H9 (cell line): Measurements from ENCODE around the gene S1PR4. TPM values are rescaled to one million over a fixed set of nuclear protein-coding genes. Genes with fewer than 3 reads are reported as not detected.

Experiments used
- DNase-seq: peaks from one replicate; pipeline ENCODE4 v3.0.0-alpha.2; 2017
- H2AFZ ChIP-seq: one replicate; pipeline ENCODE4 v1.6.1; 2013; ENCODE audit warnings: mild to moderate bottlenecking, low read length, control low read depth, moderate library complexity
- H2AK5ac ChIP-seq: 2 replicates; pipeline ENCODE4 v1.6.1; 2013; ENCODE audit warnings: low read length, control low read depth, mixed read lengths; ENCODE audit not compliant: insufficient read length
- H2BK120ac ChIP-seq: one replicate; pipeline ENCODE4 v1.6.1; 2013; ENCODE audit warnings: low read depth, mild to moderate bottlenecking, low read length, control low read depth, inconsistent platforms; ENCODE audit not compliant: poor library complexity, severe bottlenecking
- H2BK12ac ChIP-seq: 2 replicates; pipeline ENCODE4 v1.6.1; 2013; ENCODE audit warnings: low read length, control low read depth, mixed read lengths, low read depth; ENCODE audit not compliant: insufficient read length
- H2BK15ac ChIP-seq: 2 replicates; pipeline ENCODE4 v1.6.1; 2013; ENCODE audit warnings: low read depth, low read length, control low read depth
- H2BK20ac ChIP-seq: one replicate; pipeline ENCODE4 v1.6.1; 2013; ENCODE audit warnings: low read depth, mild to moderate bottlenecking, low read length, control low read depth, inconsistent platforms; ENCODE audit not compliant: poor library complexity, severe bottlenecking
- H2BK5ac ChIP-seq: 2 replicates; pipeline ENCODE4 v1.6.1; 2013; ENCODE audit warnings: low read length, control low read depth, mixed read lengths; ENCODE audit not compliant: insufficient read length
- H3K14ac ChIP-seq: 2 replicates; pipeline ENCODE4 v1.6.1; 2013; ENCODE audit warnings: low read length, control low read depth; ENCODE audit not compliant: insufficient read depth
- H3K18ac ChIP-seq: 2 replicates; pipeline ENCODE4 v1.6.1; 2013; ENCODE audit warnings: low read depth, mild to moderate bottlenecking, mixed read lengths, low read length, control low read depth; ENCODE audit not compliant: insufficient read length
- H3K23ac ChIP-seq: 2 replicates; pipeline ENCODE4 v1.6.1; 2013; ENCODE audit warnings: low read length, control low read depth, mixed read lengths, low read depth; ENCODE audit not compliant: insufficient read length
- H3K23me2 ChIP-seq: 2 replicates; pipeline ENCODE4 v1.6.1; 2013; ENCODE audit warnings: low read depth, mild to moderate bottlenecking, mixed read lengths, low read length, control low read depth; ENCODE audit not compliant: insufficient read length, poor library complexity, severe bottlenecking
- H3K27ac ChIP-seq: 2 replicates; pipeline ENCODE4 v1.5.1; 2013; ENCODE audit warnings: low read length, control low read depth, mixed read lengths, low read depth; ENCODE audit not compliant: insufficient read length
- H3K27me3 ChIP-seq: 2 replicates; pipeline ENCODE4 v1.6.1; 2013; ENCODE audit warnings: low read length, control low read depth, inconsistent platforms; ENCODE audit not compliant: insufficient read depth
- H3K4ac ChIP-seq: 2 replicates; pipeline ENCODE4 v1.6.1; 2013; ENCODE audit warnings: low read depth, mild to moderate bottlenecking, control low read depth, inconsistent platforms, low read length, moderate library complexity
- H3K4me1 ChIP-seq: 2 replicates; pipeline ENCODE4 v1.6.1; 2013; ENCODE audit warnings: low read length, control low read depth, inconsistent platforms; ENCODE audit not compliant: insufficient read depth
- H3K4me2 ChIP-seq: 2 replicates; pipeline ENCODE4 v1.6.1; 2013; ENCODE audit warnings: low read length, control low read depth, mixed read lengths; ENCODE audit not compliant: insufficient read length, insufficient read depth
- H3K56ac ChIP-seq: 2 replicates; pipeline ENCODE4 v1.6.1; 2013; ENCODE audit warnings: low read depth, mild to moderate bottlenecking, mixed read lengths, low read length, control low read depth; ENCODE audit not compliant: insufficient read length
- H3K79me1 ChIP-seq: 2 replicates; pipeline ENCODE4 v1.6.1; 2013; ENCODE audit warnings: low read depth, mild to moderate bottlenecking, moderate library complexity, low read length, control low read depth, inconsistent platforms; ENCODE audit not compliant: insufficient read depth, poor library complexity, severe bottlenecking
- H3K79me2 ChIP-seq: 2 replicates; pipeline ENCODE4 v1.6.1; 2013; ENCODE audit warnings: low read length, control low read depth, inconsistent platforms; ENCODE audit not compliant: insufficient read depth
- H3K9ac ChIP-seq: 2 replicates; pipeline ENCODE4 v1.6.1; 2013; ENCODE audit warnings: low read length, control low read depth, mixed read lengths; ENCODE audit not compliant: insufficient read length; ENCODE audit errors: extremely low read depth
- H3K9me3 ChIP-seq: one replicate; pipeline ENCODE4 v1.6.1; 2013; ENCODE audit warnings: low read depth, low read length, inconsistent platforms; ENCODE audit not compliant: control insufficient read depth
- H3T11ph ChIP-seq: one replicate; pipeline ENCODE4 v1.6.1; 2013; ENCODE audit warnings: mild to moderate bottlenecking, low read length, control low read depth, inconsistent platforms
- H4K20me1 ChIP-seq: one replicate; pipeline ENCODE4 v1.6.1; 2013; ENCODE audit not compliant: control insufficient read depth, insufficient read length, insufficient read depth
- H4K5ac ChIP-seq: 2 replicates; pipeline ENCODE4 v1.6.1; 2013; ENCODE audit warnings: low read depth, mild to moderate bottlenecking, mixed read lengths, low read length, control low read depth; ENCODE audit not compliant: insufficient read length
- H4K8ac ChIP-seq: replicated peaks from 2 replicates; pipeline ENCODE4 v1.6.1; 2013; ENCODE audit warnings: low read length, control low read depth, mixed read lengths, low read depth; ENCODE audit not compliant: insufficient read length
- H4K91ac ChIP-seq: 2 replicates; pipeline ENCODE4 v1.6.1; 2013; ENCODE audit warnings: low read depth, mild to moderate bottlenecking, moderate library complexity, mixed read lengths, low read length, control low read depth; ENCODE audit not compliant: insufficient read length
- H3K27ac Mint-ChIP-seq, 3 experiments: 2 replicates in 2 of 3; 3 replicates in 1 of 3; pipeline ENCODE4 v1.8.0; 2020 to 2021; ENCODE audit warnings: mixed read lengths in 3 of 3, mild to moderate bottlenecking in 1 of 3, moderate library complexity in 1 of 3
- H3K27me3 Mint-ChIP-seq: 2 replicates; pipeline ENCODE4 v1.8.0; 2021; ENCODE audit warnings: low read depth, mild to moderate bottlenecking, moderate library complexity, mixed read lengths
- H3K36me3 Mint-ChIP-seq, 3 experiments: 2 replicates in 2 of 3; 3 replicates in 1 of 3; pipeline ENCODE4 v1.8.0; 2020 to 2021; ENCODE audit warnings: low read depth in 3 of 3, mixed read lengths in 3 of 3; ENCODE audit not compliant: insufficient read depth in 1 of 3
- H3K4me1 Mint-ChIP-seq, 2 experiments: 2 replicates each; pipeline ENCODE4 v1.8.0; 2020; ENCODE audit warnings: mixed read lengths in 2 of 2
- H3K4me3 Mint-ChIP-seq, 2 experiments: 2 replicates in 1 of 2; 3 replicates in 1 of 2; pipeline ENCODE4 v1.8.0; 2020 to 2021; ENCODE audit warnings: mild to moderate bottlenecking in 2 of 2, mixed read lengths in 2 of 2, moderate library complexity in 1 of 2
- H3K9me3 Mint-ChIP-seq, 2 experiments: 2 replicates in 1 of 2; 3 replicates in 1 of 2; pipeline ENCODE4 v1.8.0; 2020; ENCODE audit warnings: mild to moderate bottlenecking in 2 of 2, mixed read lengths in 2 of 2, moderate library complexity in 1 of 2
- CTCF ChIP-seq: fragments of 200-600 bp; sonication (generic); conservative IDR thresholded peaks from 3 replicates; pipeline ENCODE4 v1.8.0; 2021; ENCODE audit warnings: antibody characterized with exemption, mild to moderate bottlenecking
- WGBS: extraction: QIAGEN DNeasy Blood & Tissue Kit; methylation state at CpG from one replicate; pipeline ENCODE4 v1.1.7; 2013; ENCODE audit warnings: missing lambda C conversion rate, low lambda C conversion rate, mixed read lengths; ENCODE audit not compliant: insufficient read length; ENCODE audit errors: extremely low coverage; 5-methylcytosine and 5-hydroxymethylcytosine counted together
- total RNA-seq: library from RNA; stranded (reverse); gene quantifications from 2 replicates; pipeline ENCODE4 v1.2.1, GENCODE V29; 2021

S1PR4 gene
- total RNA-seq, 1 experiment from 2014 or later, result not detected

- Histone ChIP-seq H2AFZ (no peak overlapping the region), H4K20me1 (no peaks in the 10 kb centered on the region), H3K23ac (no peak overlapping the region), H3K18ac (no peak overlapping the region), H3K23me2 (no peaks in the 10 kb centered on the region), H3K4ac (no peak overlapping the region), H2BK12ac (no peak overlapping the region), H2AK5ac (no peak overlapping the region), H3K9ac (no peak overlapping the region), H3K4me1 (no peaks in the 10 kb centered on the region), H3K27me3 (no peaks in the 10 kb centered on the region), H2BK20ac (no peak overlapping the region), H2BK15ac (no peak overlapping the region), H3K27ac (no peak overlapping the region), H2BK5ac (no peak overlapping the region), H3K79me1 (no peaks in the 10 kb centered on the region), H2BK120ac (no peak overlapping the region), H3K56ac (no peak overlapping the region), H3T11ph (no peak overlapping the region), H3K9me3 (no peaks in the 10 kb centered on the region), H3K4me2 (no peak overlapping the region), H3K79me2 (no peaks in the 10 kb centered on the region), H4K91ac (no peak overlapping the region), H3K14ac (no peak overlapping the region), H4K5ac (no peak overlapping the region), H4K8ac (no peak overlapping the region)
- Mint-ChIP-seq H3K36me3 (no peaks in the 10 kb centered on the region), H3K27me3 (peaks cover 1% of the 10 kb centered on the region), H3K27ac (peak overlapping the region in 1 of 3 experiments; percentile 48; a peak in 1 of 7 replicates), H3K4me1 (peaks cover 3 to 8% of the 10 kb centered on the region in 2 experiments; a peak in 3 of 4 replicates), H3K4me3 (no peak overlapping the region), H3K9me3 (no peaks in the 10 kb centered on the region)
- TF ChIP-seq CTCF, result no peak
- DNase-seq, result no peak
- no CpG with 5 or more reads among the region's 7 CpGs for WGBS
Measured at GRCh38 chr19:3137119-3137518, 41.5 kb upstream of the S1PR4 start.
